ENCODE results near the gene RSU1. TPM values are rescaled to one million over a fixed set of nuclear protein-coding genes. Genes with fewer than 3 reads are reported as not detected.

The RSU1 gene
- total RNA-seq, 1 donor from 2014 or later = 142 TPM

- no peak overlapping the region for H3K9ac ChIP-seq (ENCODE audit: low read length)
- H3K27me3 ChIP-seq (ENCODE audit: insufficient read depth, low read length) = no peaks in the 10 kb centered on the region
- no peaks in the 10 kb centered on the region for H4K20me1 ChIP-seq (ENCODE audit: insufficient read depth, low read length)
- no peak overlapping the region for H2AFZ ChIP-seq (ENCODE audit: low read depth, low read length)
- FAIRE-seq = no peak
- TF ChIP-seq CTCF (IDR thresholded peaks at IDR 0.05; ENCODE audit: insufficient read depth, low read depth, low read length) (no peak), EZH2 (IDR thresholded peaks at IDR 0.05; ENCODE audit: insufficient read depth, low read length) (no peak)
- no peak for DNase-seq (ENCODE audit: low read depth)
- no peak overlapping the region for H3K4me3 ChIP-seq (ENCODE audit: insufficient read depth, low read depth, low read length)
- H3K27ac ChIP-seq (ENCODE audit: low read depth, low read length) = no peak overlapping the region
- H3K27me3 Mint-ChIP-seq (ENCODE audit: low read depth, unreplicated experiment) = peaks cover 2% of the 10 kb centered on the region
- H3K4me1 Mint-ChIP-seq (ENCODE audit: low read depth, unreplicated experiment) = peaks cover 3% of the 10 kb centered on the region
- H3K4me1 ChIP-seq (ENCODE audit: insufficient read depth, low read length) = no peaks in the 10 kb centered on the region
- H3K9me3 ChIP-seq (ENCODE audit: insufficient read depth, low read depth, low read length) = peaks cover 15% of the 10 kb centered on the region
- no peak overlapping the region for H3K4me3 Mint-ChIP-seq (ENCODE audit: unreplicated experiment)
- H3K36me3 Mint-ChIP-seq (ENCODE audit: low read depth, unreplicated experiment) = peaks cover 5% of the 10 kb centered on the region
- H3K27ac Mint-ChIP-seq (ENCODE audit: unreplicated experiment) = no peak overlapping the region
- peaks cover 20% of the 10 kb centered on the region for H3K9me3 Mint-ChIP-seq (ENCODE audit: unreplicated experiment)
- H3K36me3 ChIP-seq (ENCODE audit: insufficient read depth, low read length) = no peaks in the 10 kb centered on the region
- H3K79me2 ChIP-seq (ENCODE audit: insufficient read depth, low read length) = no peaks in the 10 kb centered on the region
- no peak overlapping the region for H3K4me2 ChIP-seq (ENCODE audit: low read length)
These were observed 5.6 kb upstream of the RSU1 start for GRCh38 chr10:16822726-16823360.

GRCh38 chr10:16822027-16822426 lies 4.8 kb upstream of the RSU1 start:
- peaks cover 5% of the 10 kb centered on the region for H3K36me3 Mint-ChIP-seq (ENCODE audit: low read depth, unreplicated experiment)
- no peak overlapping the region for H3K4me3 Mint-ChIP-seq (ENCODE audit: unreplicated experiment)
- no peaks in the 10 kb centered on the region for H3K36me3 ChIP-seq (ENCODE audit: insufficient read depth, low read length)
- peaks cover 15% of the 10 kb centered on the region for H3K9me3 ChIP-seq (ENCODE audit: insufficient read depth, low read depth, low read length)
- H3K4me1 ChIP-seq (ENCODE audit: insufficient read depth, low read length) = no peaks in the 10 kb centered on the region
- H3K4me1 Mint-ChIP-seq (ENCODE audit: low read depth, unreplicated experiment) = peaks cover 3% of the 10 kb centered on the region
- no peak overlapping the region for H3K4me2 ChIP-seq (ENCODE audit: low read length)
- H4K20me1 ChIP-seq (ENCODE audit: insufficient read depth, low read length) = no peaks in the 10 kb centered on the region
- H3K27me3 ChIP-seq (ENCODE audit: insufficient read depth, low read length) = no peaks in the 10 kb centered on the region
- peaks cover 20% of the 10 kb centered on the region for H3K9me3 Mint-ChIP-seq (ENCODE audit: unreplicated experiment)
- FAIRE-seq (no peak), DNase-seq (ENCODE audit: low read depth) (no peak)
- H2AFZ ChIP-seq (ENCODE audit: low read depth, low read length) = no peak overlapping the region
- H3K27ac ChIP-seq (ENCODE audit: low read depth, low read length) = no peak overlapping the region
- peaks cover 2% of the 10 kb centered on the region for H3K27me3 Mint-ChIP-seq (ENCODE audit: low read depth, unreplicated experiment)
- H3K79me2 ChIP-seq (ENCODE audit: insufficient read depth, low read length) = peaks cover under 1% of the 10 kb centered on the region
- TF ChIP-seq EZH2 (IDR thresholded peaks at IDR 0.05; ENCODE audit: insufficient read depth, low read length) = no peak
- TF ChIP-seq CTCF (IDR thresholded peaks at IDR 0.05; ENCODE audit: insufficient read depth, low read depth, low read length) = no peak
- H3K9ac ChIP-seq (ENCODE audit: low read length) = no peak overlapping the region
- no peak overlapping the region for H3K27ac Mint-ChIP-seq (ENCODE audit: unreplicated experiment)
- no peak overlapping the region for H3K4me3 ChIP-seq (ENCODE audit: insufficient read depth, low read depth, low read length)

GRCh38 chr10:16820421-16820820 lies 3.2 kb upstream of the RSU1 start:
- no peaks in the 10 kb centered on the region for H3K27me3 Mint-ChIP-seq (ENCODE audit: low read depth, unreplicated experiment)
- no peak overlapping the region for H3K4me3 ChIP-seq (ENCODE audit: insufficient read depth, low read depth, low read length)
- H3K36me3 ChIP-seq (ENCODE audit: insufficient read depth, low read length) = peaks cover 3% of the 10 kb centered on the region
- peaks cover 17% of the 10 kb centered on the region for H3K79me2 ChIP-seq (ENCODE audit: insufficient read depth, low read length)
- H3K27me3 ChIP-seq (ENCODE audit: insufficient read depth, low read length) = no peaks in the 10 kb centered on the region
- H3K4me1 ChIP-seq (ENCODE audit: insufficient read depth, low read length) = peaks cover 9% of the 10 kb centered on the region
- peaks cover 8% of the 10 kb centered on the region for H3K4me1 Mint-ChIP-seq (ENCODE audit: low read depth, unreplicated experiment)
- H4K20me1 ChIP-seq (ENCODE audit: insufficient read depth, low read length) = peaks cover 10% of the 10 kb centered on the region
- H3K36me3 Mint-ChIP-seq (ENCODE audit: low read depth, unreplicated experiment) = peaks cover 5% of the 10 kb centered on the region
- no peak overlapping the region for H3K9ac ChIP-seq (ENCODE audit: low read length)
- H2AFZ ChIP-seq (ENCODE audit: low read depth, low read length) = no peak overlapping the region
- FAIRE-seq (no peak), DNase-seq (ENCODE audit: low read depth) (no peak)
- H3K27ac Mint-ChIP-seq (ENCODE audit: unreplicated experiment) = no peak overlapping the region
- peaks cover 15% of the 10 kb centered on the region for H3K9me3 ChIP-seq (ENCODE audit: insufficient read depth, low read depth, low read length)
- H3K4me2 ChIP-seq (ENCODE audit: low read length) = no peak overlapping the region
- no peak for TF ChIP-seq CTCF (IDR thresholded peaks at IDR 0.05; ENCODE audit: insufficient read depth, low read depth, low read length)
- no peak for TF ChIP-seq EZH2 (IDR thresholded peaks at IDR 0.05; ENCODE audit: insufficient read depth, low read length)
- peaks cover 20% of the 10 kb centered on the region for H3K9me3 Mint-ChIP-seq (ENCODE audit: unreplicated experiment)
- no peak overlapping the region for H3K4me3 Mint-ChIP-seq (ENCODE audit: unreplicated experiment)
- no peak overlapping the region for H3K27ac ChIP-seq (ENCODE audit: low read depth, low read length)

All from astrocyte (in vitro differentiated cells and primary cell).